Measurements from ENCODE around the gene ABCB1.

The ABCB1 gene

DNA sequence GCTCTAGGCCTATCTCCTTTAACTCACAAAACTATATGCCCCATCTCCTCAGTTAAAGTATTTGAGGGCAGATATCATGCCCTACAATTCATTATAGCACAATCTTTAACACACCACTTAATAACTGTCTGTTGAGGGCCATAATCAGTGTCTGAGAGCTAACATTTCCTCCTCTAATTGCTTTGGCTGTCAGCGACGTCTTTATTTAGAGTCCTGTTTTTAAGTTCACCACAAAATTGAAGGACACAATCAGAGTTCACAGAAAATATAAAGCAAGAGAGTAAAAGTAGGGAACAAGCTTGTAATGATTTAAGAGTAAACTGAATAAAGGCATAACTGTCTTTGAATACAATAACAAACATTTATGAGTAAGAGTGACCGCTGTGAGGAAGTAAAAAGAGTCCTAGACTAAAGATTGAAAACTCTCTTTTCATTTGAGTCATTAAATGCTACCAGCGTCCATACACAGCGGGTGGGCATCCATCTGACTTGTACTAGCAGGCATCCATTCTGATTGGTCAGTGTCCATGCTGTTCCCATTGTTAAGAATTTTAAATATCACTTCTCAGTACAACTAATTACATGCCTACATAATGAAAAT is 86.8 kb downstream of the ABCB1 start:
- H4K20me1 ChIP-seq (ENCODE audit: insufficient read depth, low read length) = no peaks in the 10 kb centered on the region
- no peaks in the 10 kb centered on the region for H3K79me2 ChIP-seq (ENCODE audit: low read length)
- DNase-seq = no peak
- no peaks in the 10 kb centered on the region for H3K9me2 ChIP-seq (replicated peaks; ENCODE audit: insufficient read depth, low read length)
- H3K36me3 ChIP-seq (replicated peaks; ENCODE audit: insufficient read depth, low read length) = no peaks in the 10 kb centered on the region
- H3K9ac ChIP-seq (ENCODE audit: low read length) = no peak overlapping the region
- no peak overlapping the region for H2AFZ ChIP-seq (ENCODE audit: low read length)
- no peak for TF ChIP-seq EZH2phosphoT487 (IDR thresholded peaks at IDR 0.05; ENCODE audit: low read length)
- no peak for TF ChIP-seq EZH2 (optimal IDR thresholded peaks at IDR 0.05; ENCODE audit: low read depth, low read length)
- no peak for TF ChIP-seq CTCF (IDR thresholded peaks at IDR 0.05; ENCODE audit: low read length)
- no peaks in the 10 kb centered on the region for H3K27me3 ChIP-seq (replicated peaks; ENCODE audit: insufficient read depth, low read length)
- no peak overlapping the region for H3K4me2 ChIP-seq (ENCODE audit: low read depth, low read length)
- no peak overlapping the region for H3K27ac ChIP-seq (ENCODE audit: low read length)
- no peaks in the 10 kb centered on the region for H3K4me1 ChIP-seq (ENCODE audit: low read length)
- H3K9me3 ChIP-seq (replicated peaks; ENCODE audit: insufficient read depth, low read length) = no peaks in the 10 kb centered on the region
- no peaks in the 10 kb centered on the region for H3F3A ChIP-seq (ENCODE audit: insufficient read depth, low read length)
- H3K4me3 ChIP-seq (ENCODE audit: low read length) = no peak overlapping the region

DNA sequence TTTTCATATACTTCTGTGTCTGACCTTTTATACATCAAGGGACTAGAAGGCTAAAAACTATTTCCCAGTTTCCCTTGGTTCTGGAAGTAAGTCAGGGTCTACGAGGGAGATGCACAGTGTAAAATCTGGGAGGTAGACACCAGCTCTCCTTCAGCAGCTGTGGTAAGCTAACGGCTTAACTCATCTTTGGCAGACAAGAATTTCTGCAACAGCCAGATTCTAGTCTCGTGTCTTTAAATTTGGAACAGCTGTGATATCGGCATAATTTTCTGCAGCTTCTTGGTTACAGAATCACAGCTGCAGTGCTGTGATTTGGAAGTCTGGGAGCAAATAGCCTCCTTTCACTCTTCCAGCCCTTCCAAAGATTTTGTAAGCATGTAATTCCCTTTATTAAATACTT is 87.8 kb downstream of the ABCB1 start:
- Histone ChIP-seq H3K27me3 (replicated peaks; ENCODE audit: insufficient read depth, low read length) (no peaks in the 10 kb centered on the region), H3K9me2 (replicated peaks; ENCODE audit: insufficient read depth, low read length) (no peaks in the 10 kb centered on the region), H3F3A (ENCODE audit: insufficient read depth, low read length) (no peaks in the 10 kb centered on the region), H3K27ac (ENCODE audit: low read length) (no peak overlapping the region), H3K4me2 (ENCODE audit: low read depth, low read length) (no peak overlapping the region), H3K4me3 (ENCODE audit: low read length) (no peak overlapping the region), H4K20me1 (ENCODE audit: insufficient read depth, low read length) (no peaks in the 10 kb centered on the region), H3K9me3 (replicated peaks; ENCODE audit: insufficient read depth, low read length) (no peaks in the 10 kb centered on the region), H3K4me1 (ENCODE audit: low read length) (no peaks in the 10 kb centered on the region), H3K36me3 (replicated peaks; ENCODE audit: insufficient read depth, low read length) (no peaks in the 10 kb centered on the region), H3K9ac (ENCODE audit: low read length) (no peak overlapping the region), H2AFZ (ENCODE audit: low read length) (no peak overlapping the region), H3K79me2 (ENCODE audit: low read length) (no peaks in the 10 kb centered on the region)
- no peak for TF ChIP-seq EZH2phosphoT487 (IDR thresholded peaks at IDR 0.05; ENCODE audit: low read length)
- no peak for TF ChIP-seq CTCF (IDR thresholded peaks at IDR 0.05; ENCODE audit: low read length)
- TF ChIP-seq EZH2 (optimal IDR thresholded peaks at IDR 0.05; ENCODE audit: low read depth, low read length) = no peak
- no peak for DNase-seq

- no peak for TF ChIP-seq EZH2phosphoT487 (IDR thresholded peaks at IDR 0.05; ENCODE audit: low read length)
- TF ChIP-seq EZH2 (optimal IDR thresholded peaks at IDR 0.05; ENCODE audit: low read depth, low read length) = no peak
- TF ChIP-seq CTCF (IDR thresholded peaks at IDR 0.05; ENCODE audit: low read length) = no peak
- no peaks in the 10 kb centered on the region for H3F3A ChIP-seq (ENCODE audit: insufficient read depth, low read length)
- H3K36me3 ChIP-seq (replicated peaks; ENCODE audit: insufficient read depth, low read length) = no peaks in the 10 kb centered on the region
- H3K27me3 ChIP-seq (replicated peaks; ENCODE audit: insufficient read depth, low read length) = no peaks in the 10 kb centered on the region
- H3K4me1 ChIP-seq (ENCODE audit: low read length) = no peaks in the 10 kb centered on the region
- no peaks in the 10 kb centered on the region for H3K9me2 ChIP-seq (replicated peaks; ENCODE audit: insufficient read depth, low read length)
- H3K9me3 ChIP-seq (replicated peaks; ENCODE audit: insufficient read depth, low read length) = no peaks in the 10 kb centered on the region
- no peak overlapping the region for H3K4me3 ChIP-seq (ENCODE audit: low read length)
- no peak overlapping the region for H2AFZ ChIP-seq (ENCODE audit: low read length)
- H3K4me2 ChIP-seq (ENCODE audit: low read depth, low read length) = no peak overlapping the region
- DNase-seq = no peak
- no peak overlapping the region for H3K9ac ChIP-seq (ENCODE audit: low read length)
- no peaks in the 10 kb centered on the region for H3K79me2 ChIP-seq (ENCODE audit: low read length)
- H3K27ac ChIP-seq (ENCODE audit: low read length) = no peak overlapping the region
- no peaks in the 10 kb centered on the region for H4K20me1 ChIP-seq (ENCODE audit: insufficient read depth, low read length)
Measured at GRCh38 chr7:87511510-87511909, 89.2 kb downstream of the ABCB1 start.

Data from MM.1S (cell line).